Medulla oblongata (tissue), 1 donor: ENCODE measurements around the gene NHP2.
"Not testable (repeated sequence)": the region's sequence is repeated elsewhere in the genome, so short reads cannot be mapped to it uniquely, and the experiment has no call there.

ENCODE experiments used
- DNase-seq: peaks from one replicate; pipeline ENCODE4 v3.0.0-alpha.2; 2015; ENCODE audit errors: extremely low spot score

Gene NHP2

GRCh38 chr5:178153530-178154340 is at the start of gene NHP2:
TSS of gene NHP2 (minus strand) at chr5:178153885. CDS start at chr5:178153817, 68 bp downstream.
- peak; percentile 100 for DNase-seq

GRCh38 chr5:178202541-178202940 is 48.9 kb upstream of the NHP2 start:
- no peak for DNase-seq

GRCh38 chr5:178201927-178202235 is 48.2 kb upstream of the NHP2 start:
- no peak for DNase-seq

- DNase-seq, result no peak
These were observed 47.7 kb upstream of the NHP2 start for GRCh38 chr5:178201221-178201926.

GRCh38 chr5:178199581-178200434 is 46.1 kb upstream of the NHP2 start:
- no peak for DNase-seq

GRCh38 chr5:178198706-178199105 is 45.0 kb upstream of the NHP2 start:
- DNase-seq, result no peak

GRCh38 chr5:178198151-178198550 is 44.5 kb upstream of the NHP2 start:
- DNase-seq, result not testable (repeated sequence)

GRCh38 chr5:178196986-178197385 is 43.3 kb upstream of the NHP2 start:
- DNase-seq, result no peak

- no peak for DNase-seq
These were observed 42.7 kb upstream of the NHP2 start for GRCh38 chr5:178196281-178196812.

- DNase-seq, result no peak
These were observed 40.3 kb upstream of the NHP2 start for GRCh38 chr5:178194026-178194425.

GRCh38 chr5:178193251-178193809 is 39.6 kb upstream of the NHP2 start:
- no peak for DNase-seq

GRCh38 chr5:178192787-178193186 is 39.1 kb upstream of the NHP2 start:
- DNase-seq, result no peak

- DNase-seq, result no peak
These were observed 38.6 kb upstream of the NHP2 start for GRCh38 chr5:178192244-178192643.

GRCh38 chr5:178191661-178192060 is 38.0 kb upstream of the NHP2 start:
- no peak for DNase-seq

- DNase-seq, result no peak
These were observed 35.7 kb upstream of the NHP2 start for GRCh38 chr5:178189433-178189832.

- DNase-seq, result no peak
These were observed 33.3 kb upstream of the NHP2 start, which contains the start of gene GMCL2 for GRCh38 chr5:178187014-178187413. TSS of gene GMCL2 (minus strand) at chr5:178187371. CDS start at chr5:178187299, 72 bp downstream.

- DNase-seq, result no peak
These were observed 32.7 kb upstream of the NHP2 start for GRCh38 chr5:178186427-178186826.

GRCh38 chr5:178182158-178182876 is 28.6 kb upstream of the NHP2 start:
- no peak for DNase-seq

GRCh38 chr5:178180141-178180863 is 26.6 kb upstream of the NHP2 start:
- no peak for DNase-seq

- DNase-seq, result no peak
These were observed 23.9 kb upstream of the NHP2 start for GRCh38 chr5:178177569-178177968.
